GM15510 (cell line): ENCODE data around the gene ORC6.

ENCODE experiments used
- POLR2A ChIP-seq: IDR thresholded peaks from 3 replicates; pipeline ENCODE4 v1.6.1; 2011; ENCODE audit warnings: borderline replicate concordance; ENCODE audit not compliant: insufficient read length; ENCODE audit errors: extremely low read depth

Gene ORC6

DNA sequence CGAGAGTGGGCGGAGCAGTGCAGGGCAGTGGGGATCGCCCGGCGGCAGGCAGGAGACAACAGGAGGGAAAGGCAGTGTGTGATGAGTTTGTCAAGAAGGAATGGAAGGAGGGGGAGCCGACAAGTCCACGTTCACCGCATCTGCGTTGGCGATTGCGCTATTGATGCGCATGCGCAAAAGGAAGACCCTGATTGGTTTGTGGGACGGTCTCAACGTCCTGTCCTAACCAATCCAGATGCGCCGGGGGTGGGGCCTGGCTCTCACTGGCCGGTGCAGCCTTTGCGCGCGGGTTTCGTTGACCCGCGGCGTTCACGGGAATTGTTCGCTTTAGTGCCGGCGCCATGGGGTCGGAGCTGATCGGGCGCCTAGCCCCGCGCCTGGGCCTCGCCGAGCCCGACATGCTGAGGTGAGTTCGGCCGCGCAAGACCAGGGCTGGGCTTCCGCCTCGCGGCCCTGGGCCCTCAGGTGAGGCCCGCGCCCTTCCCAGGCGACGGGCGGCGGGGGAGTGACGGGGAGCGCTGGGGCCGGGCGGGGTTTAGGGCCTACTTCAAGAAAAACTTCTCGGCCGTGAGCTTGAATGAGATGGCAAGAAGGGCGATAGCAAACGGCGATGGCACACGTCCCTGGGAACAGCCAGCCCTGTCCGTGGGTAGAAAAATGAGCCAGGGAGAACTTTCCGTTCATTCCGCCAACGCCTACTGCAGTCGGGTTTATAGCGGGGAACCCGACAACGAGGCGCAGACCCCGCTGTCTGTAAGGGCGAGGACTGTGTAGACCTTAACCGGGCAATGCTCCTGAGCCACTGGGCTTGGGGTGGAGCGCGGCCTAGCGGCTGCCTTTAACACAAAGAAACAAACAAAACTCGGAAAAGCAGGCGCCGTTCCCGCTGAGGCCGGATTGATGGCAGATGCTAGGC, at the start of gene ORC6:
Gene ORC6, plus strand, starts transcription at position 295 of the 916 bp plus-strand sequence. Its CDS starts 47 bp downstream, at position 342.
- peak; percentile 86 for TF ChIP-seq POLR2A

GRCh38 chr16:46648656-46649055, 40.8 kb upstream of the ORC6 start:
- no peak for TF ChIP-seq POLR2A

GRCh38 chr16:46649588-46650253, 39.7 kb upstream of the ORC6 start:
- no peak for TF ChIP-seq POLR2A

DNA sequence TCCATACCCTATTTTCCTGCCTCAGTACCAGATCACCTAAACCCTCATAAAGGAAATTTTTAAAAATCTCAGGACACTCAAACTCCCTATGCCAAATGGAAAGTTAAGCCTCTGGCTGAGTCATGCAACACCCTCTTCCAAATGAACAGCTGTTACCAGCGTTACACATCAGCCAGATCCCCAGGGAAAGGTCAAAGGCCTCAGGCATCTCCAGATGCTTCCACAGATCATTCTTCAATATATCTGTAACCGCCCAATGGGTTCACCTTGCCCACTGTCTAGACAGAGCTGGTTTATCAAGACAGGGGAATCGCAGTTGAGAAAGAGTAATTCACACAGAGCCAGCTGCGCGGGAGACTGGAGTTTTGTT, 39.2 kb upstream of the ORC6 start:
- TF ChIP-seq POLR2A: no peak

GRCh38 chr16:46651305-46651704, 38.2 kb upstream of the ORC6 start:
- no peak for TF ChIP-seq POLR2A

GRCh38 chr16:46658925-46659324, 30.5 kb upstream of the ORC6 start:
- no peak for TF ChIP-seq POLR2A

DNA sequence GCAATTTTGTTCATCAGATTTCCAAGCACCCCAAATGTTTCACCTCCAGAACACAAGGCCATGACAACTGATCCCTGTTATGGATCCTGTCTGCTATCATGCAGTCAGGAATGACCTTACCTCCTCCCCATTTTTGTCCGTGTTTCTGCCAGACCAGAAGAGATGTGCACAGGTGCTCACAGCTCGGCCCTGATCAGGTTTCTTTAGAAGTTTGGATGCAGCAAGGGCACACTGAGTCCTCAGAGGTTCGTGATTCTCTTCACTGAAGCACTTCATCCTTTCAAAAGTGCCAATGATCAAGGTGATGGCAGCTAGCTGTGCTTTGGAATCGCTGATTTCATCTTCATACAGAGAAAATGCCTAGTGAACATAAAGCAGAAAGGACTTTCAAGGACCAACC, 27.3 kb upstream of the ORC6 start:
- no peak for TF ChIP-seq POLR2A

DNA sequence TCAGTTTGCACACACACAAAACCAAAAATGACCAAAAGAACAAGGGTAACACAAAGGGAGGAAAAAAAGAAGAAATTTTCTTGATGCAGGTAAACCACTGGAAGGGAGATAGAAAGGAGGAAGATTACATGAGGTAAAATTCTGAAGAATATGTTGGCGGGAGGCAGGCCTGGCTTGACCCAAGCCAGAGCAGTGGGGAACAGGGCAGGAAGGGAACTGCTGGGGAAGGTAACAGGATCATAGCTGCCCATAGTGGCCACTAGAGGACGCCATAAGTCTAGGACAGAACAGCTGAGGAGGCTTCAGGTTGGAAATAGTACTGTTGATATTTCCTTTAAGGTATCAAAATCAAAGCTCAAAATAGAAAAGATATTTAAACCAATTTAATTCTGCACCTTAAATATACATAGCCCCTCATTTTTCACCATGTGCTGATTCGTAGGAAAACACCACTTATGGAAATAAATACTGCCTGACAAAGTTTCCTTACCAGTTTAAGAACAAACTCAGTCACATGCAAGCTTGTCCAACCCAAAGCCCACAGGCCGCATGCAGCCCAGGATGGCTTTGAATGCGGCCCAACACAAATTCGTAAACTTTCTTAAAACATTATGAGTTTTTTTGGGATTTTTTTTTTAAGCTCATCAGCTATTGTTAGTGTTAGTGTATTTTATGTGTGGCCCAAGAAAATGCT, 16.0 kb upstream of the ORC6 start:
- no peak for TF ChIP-seq POLR2A

GRCh38 chr16:46686815-46687473, 2.5 kb upstream of the ORC6 start:
- TF ChIP-seq POLR2A: no peak

DNA sequence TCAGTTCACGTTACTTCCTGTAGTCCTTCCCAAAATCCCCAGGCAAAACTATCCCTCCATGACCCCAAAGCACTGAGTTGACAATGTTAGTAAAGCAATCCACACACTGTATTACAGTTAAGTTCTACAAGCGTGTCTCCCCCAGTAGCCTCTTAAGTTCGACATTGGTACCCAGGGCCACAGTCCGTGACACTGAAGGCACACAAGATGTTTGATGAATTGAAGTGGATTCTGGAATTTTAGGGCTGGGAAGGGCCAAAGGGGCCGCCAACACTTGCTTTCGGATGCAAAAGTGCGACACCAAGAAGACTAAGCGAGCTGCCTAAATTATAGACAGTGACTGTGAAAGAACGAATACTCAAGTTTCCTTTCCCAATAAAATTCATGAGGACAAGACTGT, 2.0 kb upstream of the ORC6 start:
- TF ChIP-seq POLR2A: no peak

GRCh38 chr16:46688101-46688653, 1.3 kb upstream of the ORC6 start:
- no peak for TF ChIP-seq POLR2A

- peak; percentile 50 for TF ChIP-seq POLR2A
Observed at GRCh38 chr16:46688654-46689364, 650 bp upstream of the ORC6 start, which contains the start of gene VPS35. Gene VPS35 (minus strand): TSS chr16:46689178. CDS start chr16:46689133, 45 bp downstream.

DNA sequence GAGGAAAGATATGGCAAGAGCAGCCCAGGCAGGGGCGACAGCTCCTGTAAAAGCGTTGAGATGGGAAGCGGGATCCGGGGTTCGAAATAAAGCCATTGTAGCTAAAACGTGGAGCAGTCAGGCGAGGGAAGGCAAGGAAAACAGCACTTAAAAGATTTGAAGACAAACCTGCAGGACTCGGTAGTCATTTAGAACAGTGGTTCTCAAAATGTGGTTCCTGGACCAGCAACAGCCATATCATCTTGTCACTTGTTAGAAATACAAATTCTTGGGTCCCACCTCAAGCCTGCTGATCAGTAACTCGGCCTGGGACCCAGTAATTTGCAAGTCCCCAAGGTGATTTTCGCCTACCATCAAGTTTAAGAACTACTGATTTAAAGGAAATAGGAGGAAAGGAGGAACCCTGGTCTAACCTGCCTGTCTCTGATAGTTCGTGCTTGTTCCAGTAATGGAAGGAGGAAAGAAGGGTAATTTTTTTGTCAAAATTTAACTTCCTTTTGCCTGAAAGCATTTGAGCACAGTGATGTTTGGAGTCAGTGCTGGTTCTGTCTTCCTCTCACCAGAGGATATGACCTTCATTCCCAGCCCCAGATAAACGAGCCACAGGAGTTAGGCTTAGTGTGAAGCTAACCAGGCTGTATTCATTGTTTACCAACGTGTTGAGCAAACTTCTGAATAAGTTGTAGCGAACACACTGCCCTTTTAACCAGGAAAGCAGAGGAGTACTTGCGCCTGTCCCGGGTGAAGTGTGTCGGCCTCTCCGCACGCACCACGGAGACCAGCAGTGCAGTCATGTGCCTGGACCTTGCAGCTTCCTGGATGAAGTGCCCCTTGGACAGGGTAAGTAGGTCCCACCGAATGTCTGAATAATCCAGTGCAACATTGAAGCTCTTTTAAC, 1.1 kb downstream of the ORC6 start:
- no peak for TF ChIP-seq POLR2A
